ENCODE results near the gene UROC1.

UROC1 gene

DNA sequence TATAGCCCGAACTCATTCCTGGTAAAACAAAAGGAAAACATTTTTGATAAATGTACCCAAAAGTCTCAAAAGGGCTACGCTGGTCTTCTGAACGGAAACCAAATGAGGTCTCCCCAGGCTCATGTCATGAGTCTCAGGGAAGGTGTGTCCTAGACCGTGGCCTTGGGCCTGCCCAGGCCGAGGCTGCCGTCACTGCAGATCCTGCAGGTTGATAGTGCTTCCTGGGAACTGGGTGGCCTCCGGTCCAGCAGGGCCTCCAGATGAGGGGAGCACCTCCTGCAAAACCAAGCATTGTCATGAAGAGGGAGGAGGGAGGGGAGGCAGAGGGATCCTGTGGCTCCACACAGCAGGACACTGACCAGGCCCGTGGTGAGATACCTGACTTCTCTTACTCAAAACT is 79.4 kb downstream of the UROC1 start:
- DNase-seq, result no peak

DNA sequence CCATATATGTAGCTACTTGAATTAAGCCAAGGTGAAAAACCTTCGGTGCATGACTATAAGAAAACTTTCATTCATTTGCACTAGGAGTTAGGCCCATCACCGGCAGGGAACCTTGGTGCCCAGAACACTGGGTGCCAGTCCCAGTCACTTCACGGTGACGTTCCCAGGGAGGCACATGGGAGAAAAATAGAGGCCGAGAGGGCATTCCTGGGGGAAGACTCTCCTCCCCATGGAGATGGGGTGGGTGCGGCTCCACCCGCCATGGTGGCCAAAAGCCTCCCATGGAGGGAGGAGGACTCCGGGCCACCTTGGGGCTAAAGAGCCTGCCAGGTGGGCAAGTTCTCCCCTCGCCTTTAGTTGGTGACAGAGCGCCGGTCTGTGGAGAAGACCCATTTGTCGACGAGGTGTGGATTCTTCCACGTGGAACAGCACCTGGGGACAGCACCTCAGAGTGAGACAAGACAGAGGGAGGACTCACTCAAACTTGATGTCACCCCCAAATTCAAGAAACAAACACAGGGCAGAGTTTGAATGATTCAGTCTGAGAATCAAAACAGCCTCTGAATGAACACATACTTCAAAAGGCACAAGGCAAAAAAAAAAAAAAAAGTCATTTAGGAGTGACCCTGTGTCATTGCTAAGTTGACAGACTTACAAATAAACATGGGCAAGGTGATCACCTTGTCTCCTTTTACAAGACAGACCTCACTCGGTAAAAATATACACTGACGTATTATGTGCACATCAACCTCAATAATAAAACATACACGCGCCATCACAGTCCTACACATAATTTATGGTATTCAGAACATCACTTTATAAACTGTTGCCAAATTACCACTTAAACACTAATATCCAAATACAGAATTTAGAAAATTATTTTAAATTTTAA is 80.5 kb downstream of the UROC1 start:
- DNase-seq, result no peak

DNA sequence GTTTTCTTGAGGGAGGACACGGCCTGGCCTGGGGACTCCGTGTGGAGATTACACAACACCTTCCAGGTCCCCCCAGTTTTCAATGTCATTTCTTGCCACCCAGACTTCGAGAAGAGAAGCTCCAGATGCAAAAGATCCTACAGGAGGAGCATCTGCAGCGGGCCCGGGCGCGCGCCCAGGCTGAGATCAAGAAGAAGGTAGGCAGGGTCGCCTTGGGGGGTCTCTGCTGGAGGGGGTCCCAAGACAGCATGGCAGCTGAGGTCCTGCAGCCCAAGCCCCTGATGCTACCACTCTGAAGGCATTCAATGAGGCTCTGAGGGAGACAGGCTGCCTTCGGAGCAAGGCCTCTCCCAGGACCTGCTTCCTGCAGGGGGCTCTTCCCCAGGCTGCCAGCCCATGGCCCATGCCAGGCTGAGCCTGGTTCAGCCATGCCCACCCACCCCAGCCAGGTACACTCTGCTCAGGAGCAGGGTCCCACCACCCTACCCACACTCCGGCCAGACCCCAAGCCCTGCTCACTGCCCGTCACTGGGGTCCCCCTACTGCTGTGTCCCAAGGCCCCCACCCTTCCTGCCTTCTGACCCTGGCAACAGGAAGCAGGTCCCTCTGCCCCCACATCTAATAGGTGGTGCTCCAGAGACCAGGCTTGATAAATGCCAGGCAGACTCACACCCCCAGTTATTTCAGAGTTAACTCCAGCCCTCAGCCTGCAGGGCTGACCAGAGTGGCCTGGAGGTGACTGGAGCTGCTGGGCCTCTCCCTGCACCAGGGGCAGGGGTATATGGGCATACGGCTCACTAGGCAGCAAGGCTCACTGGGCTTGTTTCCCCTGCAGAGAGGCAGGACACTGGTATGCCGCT is 81.9 kb downstream of the UROC1 start:
- no peak for DNase-seq

DNA sequence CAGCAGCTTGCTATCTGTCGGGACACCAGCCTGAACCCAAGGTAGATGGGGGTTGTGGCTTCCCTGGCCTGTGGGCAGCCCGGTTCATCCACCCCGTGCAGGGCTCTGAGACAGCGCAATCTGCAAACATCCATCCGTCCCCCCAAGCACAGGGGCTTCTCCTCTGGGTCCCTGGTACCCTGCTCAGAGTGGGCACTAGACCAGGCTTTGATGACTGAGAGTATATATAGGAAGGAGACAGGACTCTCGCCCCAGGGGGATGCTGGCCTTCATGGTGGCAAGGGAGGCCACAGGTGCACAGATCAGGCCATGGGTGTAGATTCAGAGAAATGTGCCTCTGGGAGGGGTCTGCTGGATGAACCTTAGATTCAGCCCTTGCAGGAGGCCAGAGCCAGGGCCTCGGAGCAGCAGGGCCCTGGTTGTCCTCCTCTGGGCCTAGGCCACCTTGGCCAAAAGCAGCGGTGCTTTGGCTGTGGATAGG is 82.6 kb downstream of the UROC1 start:
- DNase-seq, result no peak

DNA sequence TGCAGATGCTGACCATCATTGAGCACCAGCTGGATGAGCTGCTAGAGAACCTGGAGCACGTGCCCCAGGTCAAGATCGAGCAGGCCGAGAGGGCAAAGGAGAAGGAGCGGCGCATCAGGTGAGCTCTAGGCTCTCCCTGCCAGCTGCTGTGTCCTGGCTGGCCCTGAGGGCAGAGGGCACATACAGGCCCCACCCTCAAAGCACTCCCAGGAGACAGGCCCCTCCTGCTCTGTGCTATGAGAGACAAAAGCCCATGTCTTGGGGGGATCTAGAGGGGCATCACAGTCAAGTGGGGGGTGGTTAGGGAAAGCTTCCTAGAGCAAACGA is 83.3 kb downstream of the UROC1 start:
- DNase-seq, result no peak

DNA sequence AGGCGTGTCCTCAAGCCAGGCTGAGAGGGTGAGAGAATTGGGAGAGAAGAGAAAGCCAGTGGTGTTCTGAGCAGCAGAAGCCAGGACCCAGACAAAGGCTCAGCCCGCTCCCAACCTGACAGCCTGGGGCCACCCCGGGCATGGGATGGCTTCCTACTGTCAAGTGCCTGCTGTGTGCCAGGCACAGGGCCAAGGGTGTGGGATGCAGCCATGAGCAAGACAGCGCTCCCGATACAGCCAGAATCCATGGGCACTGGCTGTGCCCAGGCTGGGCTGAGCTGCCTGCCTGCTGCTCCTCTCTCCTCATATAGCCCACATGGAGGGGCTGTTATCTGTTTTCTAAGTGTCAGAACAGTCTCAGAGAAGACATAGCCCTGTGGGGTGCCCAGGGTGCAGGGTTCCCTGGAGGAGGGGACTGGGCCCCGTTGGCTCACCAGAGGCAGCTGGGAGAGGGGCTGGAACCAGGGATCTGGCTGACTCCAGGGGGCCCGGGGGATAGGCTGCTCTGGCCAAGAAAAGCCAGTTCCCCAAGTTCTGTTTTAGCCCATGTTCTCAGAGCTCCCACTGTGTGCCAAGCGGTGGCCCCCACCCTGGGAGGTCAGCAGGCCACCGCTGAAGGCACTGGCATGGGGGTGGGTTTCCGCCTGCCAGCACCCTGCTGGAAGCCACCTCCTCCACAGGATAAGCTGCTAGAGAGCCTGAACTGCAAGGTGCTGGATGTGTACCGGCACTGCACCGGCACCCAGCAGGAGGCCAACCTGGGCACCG is 83.9 kb downstream of the UROC1 start:
- DNase-seq, result no peak

DNA sequence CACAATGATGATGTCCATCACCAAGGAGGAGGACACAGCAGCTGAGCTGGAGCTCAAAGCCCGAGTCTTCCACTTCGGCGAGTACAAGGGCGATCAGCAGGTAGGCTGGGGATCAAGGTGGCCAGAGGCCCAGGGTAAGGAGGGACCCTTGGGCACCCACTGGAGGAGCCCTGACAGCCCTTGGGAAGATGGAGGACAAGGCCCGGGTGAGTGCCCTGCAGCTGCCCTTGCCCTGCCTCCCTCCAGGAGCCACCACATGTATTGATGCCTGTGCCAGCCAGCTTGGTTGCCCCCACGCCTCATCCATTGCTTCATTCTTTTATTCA is 84.5 kb downstream of the UROC1 start:
- DNase-seq, result no peak

DNA sequence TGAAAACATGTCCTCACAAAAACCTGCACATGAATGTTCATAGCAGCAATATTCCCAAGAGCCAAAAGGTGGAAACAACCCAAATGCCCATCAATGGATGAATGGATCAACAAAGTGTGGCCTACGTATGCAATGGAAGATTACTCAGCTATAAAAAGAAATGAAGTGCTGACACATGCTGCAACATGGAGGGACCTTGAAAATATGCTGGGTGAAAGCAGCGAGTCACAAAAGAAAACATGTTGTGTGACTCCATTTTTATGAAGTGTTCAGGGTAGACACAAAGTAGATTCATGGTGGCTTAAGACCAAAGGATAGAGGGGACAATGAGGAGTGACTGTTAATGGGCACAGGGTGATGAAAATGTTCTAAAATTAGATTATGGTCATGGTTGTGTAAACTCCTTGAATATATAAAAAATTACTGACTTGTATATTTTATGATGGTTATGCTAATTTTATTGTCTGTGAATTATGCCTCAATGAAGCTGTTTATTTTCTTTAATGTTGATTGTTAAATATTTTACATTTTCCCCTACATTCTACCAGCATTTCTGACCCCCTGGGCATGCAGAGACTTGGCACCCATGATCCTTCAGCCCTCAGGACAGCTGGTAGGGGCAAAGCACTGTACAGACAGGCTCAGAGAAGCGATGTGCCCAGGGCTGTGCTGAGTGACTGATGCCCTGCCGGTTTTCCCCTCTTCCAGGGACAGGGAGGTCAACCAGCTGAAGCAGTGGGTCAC is 85.0 kb downstream of the UROC1 start:
- DNase-seq, result no peak

All from NCI-H187 (cell line).